ENCODE measurements around the gene SUPT20HL2.
"Not testable (repeated sequence)": the region's sequence is repeated elsewhere in the genome, so short reads cannot be mapped to it uniquely, and the experiment has no call there.

SUPT20HL2 gene

GRCh38 chrX:24314019-24314635, at the start of gene SUPT20HL2:
Gene SUPT20HL2, minus strand, starts transcription at chrX:24314069. Its CDS starts 754 bp downstream, at chrX:24313315.
- DNase-seq (ENCODE audit: low read depth in 2 of 2), result no peak

- DNase-seq (ENCODE audit: low read depth in 2 of 2), result not testable (repeated sequence)
These were observed 48.3 kb upstream of the SUPT20HL2 start for GRCh38 chrX:24362089-24362745.

- DNase-seq (ENCODE audit: low read depth in 2 of 2), result no peak
These were observed 46.4 kb upstream of the SUPT20HL2 start, which contains the start of gene SUPT20HL1 for GRCh38 chrX:24360272-24360671. Gene SUPT20HL1, plus strand, starts transcription at chrX:24360639. Its CDS starts 2,122 bp downstream, at chrX:24362761.

GRCh38 chrX:24357106-24357505, 43.2 kb upstream of the SUPT20HL2 start:
- no peak for DNase-seq (ENCODE audit: low read depth in 2 of 2)

GRCh38 chrX:24355095-24355494, 41.2 kb upstream of the SUPT20HL2 start:
- no peak for DNase-seq (ENCODE audit: low read depth in 2 of 2)

- DNase-seq (ENCODE audit: low read depth in 2 of 2), result no peak
These were observed 36.3 kb upstream of the SUPT20HL2 start for GRCh38 chrX:24350217-24350616.

GRCh38 chrX:24347881-24348280, 34.0 kb upstream of the SUPT20HL2 start:
- DNase-seq (ENCODE audit: low read depth in 2 of 2), result no peak

- DNase-seq (ENCODE audit: low read depth in 2 of 2), result no peak
These were observed 29.9 kb upstream of the SUPT20HL2 start for GRCh38 chrX:24343719-24344118.

- DNase-seq (ENCODE audit: low read depth in 2 of 2), result no peak
These were observed 27.9 kb upstream of the SUPT20HL2 start for GRCh38 chrX:24341795-24342194.

GRCh38 chrX:24340501-24340900, 26.6 kb upstream of the SUPT20HL2 start:
- DNase-seq (ENCODE audit: low read depth in 2 of 2), result no peak

GRCh38 chrX:24339911-24340310, 26.0 kb upstream of the SUPT20HL2 start:
- no peak for DNase-seq (ENCODE audit: low read depth in 2 of 2)

GRCh38 chrX:24335871-24336270, 22.0 kb upstream of the SUPT20HL2 start:
- no peak for DNase-seq (ENCODE audit: low read depth in 2 of 2)

GRCh38 chrX:24334461-24334860, 20.6 kb upstream of the SUPT20HL2 start:
- no peak for DNase-seq (ENCODE audit: low read depth in 2 of 2)

- DNase-seq (ENCODE audit: low read depth in 2 of 2), result no peak
These were observed 19.5 kb upstream of the SUPT20HL2 start for GRCh38 chrX:24333371-24333770.

GRCh38 chrX:24332878-24333277, 19.0 kb upstream of the SUPT20HL2 start:
- DNase-seq (ENCODE audit: low read depth in 2 of 2), result no peak

- DNase-seq (ENCODE audit: low read depth in 2 of 2), result no peak
These were observed 11.4 kb upstream of the SUPT20HL2 start for GRCh38 chrX:24325231-24325630.

- DNase-seq (ENCODE audit: low read depth in 2 of 2), result no peak
These were observed 8.0 kb upstream of the SUPT20HL2 start for GRCh38 chrX:24321741-24322395.

- no peak for DNase-seq (ENCODE audit: low read depth in 2 of 2)
These were observed 3.7 kb upstream of the SUPT20HL2 start for GRCh38 chrX:24317567-24317966.

- DNase-seq (ENCODE audit: low read depth in 2 of 2), result no peak
These were observed 2.2 kb upstream of the SUPT20HL2 start for GRCh38 chrX:24316111-24316510.

GRCh38 chrX:24312249-24312607, 1.6 kb downstream of the SUPT20HL2 start:
- DNase-seq (ENCODE audit: low read depth in 2 of 2), result not testable (repeated sequence)

- DNase-seq (ENCODE audit: low read depth in 2 of 2), result not testable (repeated sequence)
These were observed 2.2 kb downstream of the SUPT20HL2 start for GRCh38 chrX:24311507-24312248.

GRCh38 chrX:24310916-24311315, 3.0 kb downstream of the SUPT20HL2 start:
- not testable (repeated sequence) for DNase-seq (ENCODE audit: low read depth in 2 of 2)
